Measurements from ENCODE around the gene TRIP13. TPM values are rescaled to one million over a fixed set of nuclear protein-coding genes. Genes with fewer than 3 reads are reported as not detected.

Gene TRIP13
- total and polyA plus RNA-seq, 4 experiments from 2014 or later, result 0.39 to 1.0 (median 0.69) TPM; not detected in 1

- POLR2A ChIA-PET (ENCODE audit: partially characterized antibody), result interaction anchor here (0.7 kb wide), 1 partner anchor 120 kb away, joined by 3 read pairs; no protein-coding TSS in a partner anchor
- Mint-ChIP-seq H3K27me3 (peaks cover 28 to 39% of the 10 kb centered on the region in 2 donors), H3K36me3 (no peaks in the 10 kb centered on the region), H3K4me3 (peak overlapping the region; percentile 63 to 86 (median 74)), H3K4me1 (peaks cover 10 to 20% (median 17%) of the 10 kb centered on the region in 4 donors), H3K9me3 (no peaks in the 10 kb centered on the region), H3K27ac (peak overlapping the region; percentile 2 to 90 (median 86))
- no peak overlapping the region for H3K27ac ChIP-seq (ENCODE audit: low read depth, low read length)
- peaks cover 15% of the 10 kb centered on the region for H3K27me3 ChIP-seq (ENCODE audit: insufficient read depth, low read length)
- intact Hi-C loops (cut with micrococcal nuclease), result no loop called here
- H3K9me3 ChIP-seq (ENCODE audit: control insufficient read depth in 1 of 2, low read length in 2 of 2), result no peaks in the 10 kb centered on the region
- no peak overlapping the region for H3K4me3 ChIP-seq (ENCODE audit: low read length in 2 of 2)
- DNase-seq, result peak in 4 of 5 donors; percentile 41 to 59 (median 56)
- CTCF ChIA-PET (ENCODE audit: partially characterized antibody), result no interaction called here
- H3K4me1 ChIP-seq (ENCODE audit: insufficient read depth, low read length), result peaks cover 17% of the 10 kb centered on the region
- no peaks in the 10 kb centered on the region for H3K36me3 ChIP-seq (ENCODE audit: insufficient read depth, low read length)
Measured at GRCh38 chr5:963673-964531, 71.2 kb downstream of the TRIP13 start.

- H3K27me3 ChIP-seq (ENCODE audit: insufficient read depth, low read length), result peaks cover 21% of the 10 kb centered on the region
Measured at GRCh38 chr5:964821-965220, 72.1 kb downstream of the TRIP13 start.

DNA sequence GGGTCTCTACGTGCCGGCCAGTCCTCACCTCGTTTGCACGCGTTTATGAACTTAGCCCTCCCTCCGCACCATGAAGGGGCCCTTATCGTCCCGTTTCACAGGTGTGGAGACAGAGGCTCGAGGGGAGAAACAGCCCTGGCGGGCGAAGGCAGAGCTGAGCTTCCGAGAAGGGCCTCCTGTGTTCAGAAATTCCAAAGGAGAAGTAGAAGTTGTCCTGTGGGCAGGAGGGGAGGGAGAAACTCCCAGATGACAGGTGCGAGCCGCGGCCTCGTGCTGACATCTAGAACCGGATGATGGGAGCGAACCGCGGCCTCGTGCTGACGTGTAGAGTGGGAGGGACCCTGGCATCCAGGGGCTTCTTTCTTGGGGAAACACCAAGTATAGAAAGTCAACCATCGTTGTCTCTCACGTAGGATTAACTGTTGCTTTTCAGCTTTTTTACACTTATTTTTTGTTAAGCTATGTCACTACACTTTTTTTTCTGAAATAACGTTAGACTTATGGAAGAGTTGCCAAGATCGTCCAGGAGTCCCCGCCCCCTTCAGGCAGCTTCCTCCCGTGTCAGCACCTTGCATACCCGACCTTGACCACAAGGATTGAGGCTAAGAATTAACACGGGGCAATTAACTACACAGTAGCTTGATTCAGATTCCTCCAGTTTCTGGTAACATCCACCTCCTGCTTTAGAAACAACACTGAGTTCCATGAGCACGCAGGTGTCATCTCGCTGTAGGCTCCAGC is 73.1 kb downstream of the TRIP13 start:
- Mint-ChIP-seq H3K27me3 (peaks cover 37 to 48% of the 10 kb centered on the region in 2 donors), H3K9me3 (peaks cover 0 to 2% (median 0%) of the 10 kb centered on the region in 8 donors), H3K27ac (peak overlapping the region in 1 of 7 donors; percentile 48), H3K4me1 (peaks cover 10 to 23% (median 18%) of the 10 kb centered on the region in 4 donors), H3K36me3 (no peaks in the 10 kb centered on the region), H3K4me3 (no peak overlapping the region)
- intact Hi-C loops (cut with micrococcal nuclease), result no loop called here
- Histone ChIP-seq H3K27me3 (ENCODE audit: insufficient read depth, low read length) (peaks cover 21% of the 10 kb centered on the region), H3K27ac (ENCODE audit: low read depth, low read length) (no peak overlapping the region), H3K4me3 (ENCODE audit: low read length in 2 of 2) (no peak overlapping the region), H3K9me3 (ENCODE audit: control insufficient read depth in 1 of 2, low read length in 2 of 2) (no peaks in the 10 kb centered on the region), H3K36me3 (ENCODE audit: insufficient read depth, low read length) (no peaks in the 10 kb centered on the region), H3K4me1 (ENCODE audit: insufficient read depth, low read length) (peaks cover 17% of the 10 kb centered on the region)
- CTCF ChIA-PET (ENCODE audit: partially characterized antibody), result no interaction called here
- no peak for DNase-seq
- POLR2A ChIA-PET (ENCODE audit: partially characterized antibody), result no interaction called here

More at GRCh38 chr5:964821-965220, 72.1 kb downstream of the TRIP13 start:
- peak overlapping the region in 1 of 7 donors; percentile 10 for H3K27ac Mint-ChIP-seq
- peaks cover 17% of the 10 kb centered on the region for H3K4me1 ChIP-seq (ENCODE audit: insufficient read depth, low read length)
- peak overlapping the region in 1 of 8 donors; percentile 31 for H3K4me3 Mint-ChIP-seq
- intact Hi-C loops (cut with micrococcal nuclease), result no loop called here
- POLR2A ChIA-PET (ENCODE audit: partially characterized antibody), result no interaction called here
- no peaks in the 10 kb centered on the region for H3K36me3 Mint-ChIP-seq
- CTCF ChIA-PET (ENCODE audit: partially characterized antibody), result no interaction called here
- H3K36me3 ChIP-seq (ENCODE audit: insufficient read depth, low read length), result no peaks in the 10 kb centered on the region
- H3K9me3 ChIP-seq (ENCODE audit: control insufficient read depth in 1 of 2, low read length in 2 of 2), result no peaks in the 10 kb centered on the region
- H3K4me3 ChIP-seq (ENCODE audit: low read length in 2 of 2), result no peak overlapping the region
- DNase-seq, result no peak
- peaks cover 10 to 23% (median 18%) of the 10 kb centered on the region in 4 donors for H3K4me1 Mint-ChIP-seq
- peaks cover 37 to 46% of the 10 kb centered on the region in 2 donors for H3K27me3 Mint-ChIP-seq
- H3K27ac ChIP-seq (ENCODE audit: low read depth, low read length), result no peak overlapping the region
- peaks cover 0 to 2% (median 0%) of the 10 kb centered on the region in 8 donors for H3K9me3 Mint-ChIP-seq

DNA sequence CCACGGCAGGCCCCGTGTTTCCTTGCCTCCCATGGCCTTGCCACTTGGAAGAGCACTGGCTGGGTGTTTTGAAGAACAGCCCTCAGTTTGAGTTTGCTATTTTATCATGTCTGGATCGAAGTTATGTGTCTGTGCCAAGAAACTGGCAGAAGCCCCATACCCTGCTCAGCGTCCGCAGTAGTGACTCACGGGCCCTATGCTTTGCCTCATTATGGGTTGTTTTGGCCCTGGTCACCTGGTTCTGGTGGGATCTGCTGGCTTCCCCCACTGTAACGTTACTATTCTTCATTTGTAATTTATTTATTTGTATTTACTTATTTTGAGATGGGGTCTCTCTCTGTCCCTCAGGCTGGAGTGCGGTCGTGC is 73.6 kb downstream of the TRIP13 start:
- Histone ChIP-seq H3K27ac (ENCODE audit: low read depth, low read length) (no peak overlapping the region), H3K9me3 (ENCODE audit: control insufficient read depth in 1 of 2, low read length in 2 of 2) (no peaks in the 10 kb centered on the region), H3K4me3 (ENCODE audit: low read length in 2 of 2) (no peak overlapping the region), H3K27me3 (ENCODE audit: insufficient read depth, low read length) (peaks cover 21% of the 10 kb centered on the region), H3K36me3 (ENCODE audit: insufficient read depth, low read length) (no peaks in the 10 kb centered on the region), H3K4me1 (ENCODE audit: insufficient read depth, low read length) (peaks cover 17% of the 10 kb centered on the region)
- Mint-ChIP-seq H3K9me3 (peaks cover 0 to 2% (median 0%) of the 10 kb centered on the region in 8 donors), H3K27me3 (peaks cover 39 to 48% of the 10 kb centered on the region in 2 donors), H3K27ac (peak overlapping the region in 1 of 7 donors; percentile 48), H3K36me3 (no peaks in the 10 kb centered on the region), H3K4me1 (peaks cover 10 to 23% (median 18%) of the 10 kb centered on the region in 4 donors), H3K4me3 (no peak overlapping the region)
- POLR2A ChIA-PET (ENCODE audit: partially characterized antibody), result no interaction called here
- CTCF ChIA-PET (ENCODE audit: partially characterized antibody), result no interaction called here
- no peak for DNase-seq
- intact Hi-C loops (cut with micrococcal nuclease), result no loop called here

DNA sequence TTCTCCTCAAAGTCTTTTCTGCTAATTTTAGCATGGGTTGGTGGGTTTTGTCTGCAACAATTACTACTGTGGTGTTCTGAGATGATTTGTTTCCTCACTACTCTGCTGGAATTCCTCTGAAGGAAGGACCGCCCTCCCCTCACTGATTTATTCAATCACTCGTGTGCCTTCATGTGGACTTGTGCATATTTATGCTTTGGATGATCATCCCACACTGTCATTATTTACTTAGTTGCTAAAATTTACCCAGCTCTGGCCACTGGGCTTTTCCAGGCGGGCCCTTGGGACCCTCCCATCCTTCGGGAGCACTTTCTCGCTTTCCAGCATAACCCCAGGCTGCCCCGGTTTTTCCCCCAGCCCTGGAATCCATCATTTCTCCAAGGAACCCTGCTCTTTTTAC is 74.3 kb downstream of the TRIP13 start:
- intact Hi-C loops (cut with micrococcal nuclease), result no loop called here
- Mint-ChIP-seq H3K36me3 (no peaks in the 10 kb centered on the region), H3K9me3 (peaks cover 0 to 3% (median 0%) of the 10 kb centered on the region in 8 donors), H3K27me3 (peaks cover 39 to 53% of the 10 kb centered on the region in 2 donors), H3K4me3 (no peak overlapping the region), H3K4me1 (peaks cover 10 to 23% (median 18%) of the 10 kb centered on the region in 4 donors), H3K27ac (no peak overlapping the region)
- ChIA-PET CTCF (ENCODE audit: partially characterized antibody) (no interaction called here), POLR2A (ENCODE audit: partially characterized antibody) (no interaction called here)
- H3K27ac ChIP-seq (ENCODE audit: low read depth, low read length), result no peak overlapping the region
- H3K4me1 ChIP-seq (ENCODE audit: insufficient read depth, low read length), result peaks cover 17% of the 10 kb centered on the region
- DNase-seq, result no peak
- no peaks in the 10 kb centered on the region for H3K9me3 ChIP-seq (ENCODE audit: control insufficient read depth in 1 of 2, low read length in 2 of 2)
- no peaks in the 10 kb centered on the region for H3K36me3 ChIP-seq (ENCODE audit: insufficient read depth, low read length)
- peaks cover 21% of the 10 kb centered on the region for H3K27me3 ChIP-seq (ENCODE audit: insufficient read depth, low read length)
- H3K4me3 ChIP-seq (ENCODE audit: low read length in 2 of 2), result no peak overlapping the region

Other genes with a start within 250 kb of the TRIP13 start
- 1 to 10 TPM in 1 of 2 experiments, under 1 TPM in 1; 0.97 to 1.2 TPM for gene TPPP, start 199.5 kb upstream of the TRIP13 start, total RNA-seq
- 1 to 10 TPM in 1 of 2 donors, under 1 TPM in 1; 0.36 to 3.3 TPM for gene TPPP, start 199.5 kb upstream of the TRIP13 start, polyA plus RNA-seq
- 1 to 10 TPM; 8.0 to 8.1 TPM for gene ZDHHC11B, start 108.2 kb upstream of the TRIP13 start, total RNA-seq
- under 1 TPM in 1 of 2 donors, not detected in 1; 0.75 TPM for gene ZDHHC11B, start 108.2 kb upstream of the TRIP13 start, polyA plus RNA-seq
- 10 to 100 TPM; 15.1 to 15.3 TPM for gene ZDHHC11, start 41.9 kb upstream of the TRIP13 start, total RNA-seq
- gene ZDHHC11, start 41.9 kb upstream of the TRIP13 start, polyA plus RNA-seq, result under 1 TPM in 1 of 2 donors, not detected in 1; 0.28 TPM
- 10 to 100 TPM; 81.5 to 86.8 TPM for gene BRD9, start 83 bp upstream of the TRIP13 start, total RNA-seq
- gene BRD9, start 83 bp upstream of the TRIP13 start, polyA plus RNA-seq, result 10 to 100 TPM in 1 of 2 donors, 1 to 10 TPM in 1; 8.0 to 21.2 TPM
- not detected for gene NKD2, start 115.9 kb downstream of the TRIP13 start, total RNA-seq
- not detected for gene NKD2, start 115.9 kb downstream of the TRIP13 start, polyA plus RNA-seq
- 10 to 100 TPM; 30.6 to 32.9 TPM for gene SLC12A7, start 219.2 kb downstream of the TRIP13 start, total RNA-seq
- gene SLC12A7, start 219.2 kb downstream of the TRIP13 start, polyA plus RNA-seq, result 10 to 100 TPM; 11.7 to 22.3 TPM